Measurements from ENCODE around the gene NAA80.

NAA80 gene

GRCh38 chr3:50341537-50341936 is 42.3 kb upstream of the NAA80 start:
- TF ChIP-seq CTCF (IDR thresholded peaks at IDR 0.05), result no peak

GRCh38 chr3:50340448-50341329 is 41.5 kb upstream of the NAA80 start, which contains the start of gene RASSF1:
Gene RASSF1 (minus strand): TSS chr3:50340836. CDS start chr3:50340805, 31 bp downstream.
- TF ChIP-seq CTCF (IDR thresholded peaks at IDR 0.05), result no peak

GRCh38 chr3:50340147-50340447 is 40.9 kb upstream of the NAA80 start:
- TF ChIP-seq CTCF (IDR thresholded peaks at IDR 0.05), result no peak

- TF ChIP-seq CTCF (IDR thresholded peaks at IDR 0.05), result no peak
Measured at GRCh38 chr3:50339485-50340146, 40.4 kb upstream of the NAA80 start.

GRCh38 chr3:50338965-50339364 is 39.8 kb upstream of the NAA80 start:
- TF ChIP-seq CTCF (IDR thresholded peaks at IDR 0.05), result no peak

- no peak for TF ChIP-seq CTCF (IDR thresholded peaks at IDR 0.05)
Measured at GRCh38 chr3:50337175-50337861, 38.1 kb upstream of the NAA80 start.

GRCh38 chr3:50336452-50337174 is 37.4 kb upstream of the NAA80 start:
- no peak; the same call in 1 of the 2 replicates for TF ChIP-seq CTCF (IDR thresholded peaks at IDR 0.05)
